Caco-2 (cell line): Measurements from ENCODE around the gene MYBPC3. TPM values are rescaled to one million over a fixed set of nuclear protein-coding genes. Genes with fewer than 3 reads are reported as not detected.
"Not testable (repeated sequence)": the region's sequence is repeated elsewhere in the genome, so short reads cannot be mapped to it uniquely, and the experiment has no call there.

ENCODE experiments used
- BruUV-seq: library from RNA; stranded (reverse); fragments of 400-500 nt; replicated peaks from 2 replicates; lab custom pipeline; 2021; lab: Mats Ljungman, UMichigan
- CTCF ChIA-PET: fragments of 300-600 bp; sonication (Branson Sonifier 250); formaldehyde crosslinking; loops from one replicate; lab custom pipeline; 2022; ENCODE audit warnings: antibody characterized with exemption; lab: Charles Lee
- POLR2A ChIA-PET: fragments of 300-600 bp; sonication (Branson Sonifier 250); formaldehyde crosslinking; loops from one replicate; lab custom pipeline; 2022; ENCODE audit warnings: antibody characterized with exemption; lab: Charles Lee
- DNase-seq, 2 experiments: peaks; one replicate each; pipeline versions ENCODE4 v3.0.0 to v3.0.0-alpha.2; 2020 to 2022
- H3K27me3 ChIP-seq: replicated peaks from 2 replicates; pipeline ENCODE4 v1.6.0; 2011; ENCODE audit warnings: low read length; ENCODE audit not compliant: control insufficient read depth, insufficient read depth
- H3K36me3 ChIP-seq: 2 replicates; pipeline ENCODE4 v1.5.1; 2011; ENCODE audit warnings: low read length; ENCODE audit not compliant: control insufficient read depth, insufficient read depth
- H3K4me1 ChIP-seq: fragments of 250-450 bp; sonication (Bioruptor Pico); 2 replicates; pipeline ENCODE4 v1.5.1; 2020; ENCODE audit warnings: mild to moderate bottlenecking
- H3K4me3 ChIP-seq: 2 replicates; pipeline ENCODE4 v1.5.1; 2011; ENCODE audit warnings: low read depth, mild to moderate bottlenecking, control low read depth, low read length
- H3K9me3 ChIP-seq: fragments of 250-450 bp; sonication (Bioruptor Pico); 2 replicates; pipeline ENCODE4 v1.5.1; 2020; ENCODE audit warnings: mild to moderate bottlenecking, moderate library complexity
- H3K27ac Mint-ChIP-seq: one replicate; pipeline ENCODE4 v1.8.0; 2022; ENCODE audit warnings: mixed read lengths; ENCODE audit not compliant: unreplicated experiment
- H3K27me3 Mint-ChIP-seq: one replicate; pipeline ENCODE4 v1.8.0; 2022; ENCODE audit warnings: mixed read lengths; ENCODE audit not compliant: insufficient read depth, unreplicated experiment
- H3K36me3 Mint-ChIP-seq: one replicate; pipeline ENCODE4 v1.8.0; 2022; ENCODE audit warnings: mild to moderate bottlenecking, mixed read lengths; ENCODE audit not compliant: insufficient read depth, unreplicated experiment
- H3K4me1 Mint-ChIP-seq: one replicate; pipeline ENCODE4 v1.8.0; 2022; ENCODE audit warnings: low read depth, mixed read lengths; ENCODE audit not compliant: unreplicated experiment
- H3K4me3 Mint-ChIP-seq: one replicate; pipeline ENCODE4 v1.8.0; 2022; ENCODE audit warnings: mild to moderate bottlenecking, moderate library complexity, mixed read lengths; ENCODE audit not compliant: unreplicated experiment
- H3K9me3 Mint-ChIP-seq: one replicate; pipeline ENCODE4 v1.8.0; 2022; ENCODE audit warnings: mixed read lengths; ENCODE audit not compliant: unreplicated experiment
- CTCF ChIP-seq, 2 experiments: fragments of 200-600 bp in 1 of 2; IDR thresholded peaks; 1 replicate in 1 of 2; 2 replicates in 1 of 2; pipeline versions ENCODE4 v1.5.1 to v1.8.0; 2011 to 2022; ENCODE audit warnings: antibody characterized with exemption in 1 of 2, control low read depth in 1 of 2, inconsistent platforms in 1 of 2, low read depth in 1 of 2, low read length in 1 of 2, mild to moderate bottlenecking in 1 of 2, moderate library complexity in 1 of 2; ENCODE audit not compliant: insufficient read depth in 1 of 2, severe bottlenecking in 1 of 2, unreplicated experiment in 1 of 2
- intact Hi-C: fragments of 100-400 bp; cut with micrococcal nuclease; formaldehyde crosslinking; loops from one replicate; pipeline ENCODE4 v1.10.0; 2022; ENCODE audit not compliant: unreplicated experiment
- total RNA-seq: library from RNA; stranded (reverse); gene quantifications from 2 replicates; pipeline ENCODE4 v1.2.3, GENCODE V29; 2022

Gene MYBPC3
- total RNA-seq, 1 experiment from 2014 or later: not detected

- ChIA-PET CTCF (no interaction called here), POLR2A (no interaction called here)
- Histone ChIP-seq H3K4me3 (no peak overlapping the region), H3K4me1 (peaks cover 6% of the 10 kb centered on the region; the same call in 1 of the 2 replicates), H3K9me3 (no peaks in the 10 kb centered on the region), H3K27me3 (no peaks in the 10 kb centered on the region), H3K36me3 (no peaks in the 10 kb centered on the region)
- Mint-ChIP-seq H3K27me3 (no peaks in the 10 kb centered on the region), H3K27ac (no peak overlapping the region), H3K36me3 (no peaks in the 10 kb centered on the region), H3K9me3 (no peaks in the 10 kb centered on the region), H3K4me1 (peaks cover 10% of the 10 kb centered on the region), H3K4me3 (no peak overlapping the region)
- no TSS peak for BruUV-seq
- peak; percentile 36 to 59 for DNase-seq
- intact Hi-C loops: no loop called here
- no peak for TF ChIP-seq CTCF (IDR thresholded peaks at IDR 0.05; ENCODE audit: insufficient read depth in 1 of 2, low read depth in 1 of 2, low read length in 1 of 2, severe bottlenecking in 1 of 2, unreplicated experiment in 1 of 2)
Measured at GRCh38 chr11:47337229-47337924, 15.1 kb downstream of the MYBPC3 start.

- peaks cover 10% of the 10 kb centered on the region for H3K4me1 Mint-ChIP-seq
- ChIA-PET POLR2A (no interaction called here), CTCF (no interaction called here)
- no peak overlapping the region for H3K4me3 Mint-ChIP-seq
- no peaks in the 10 kb centered on the region for H3K9me3 Mint-ChIP-seq
- no peaks in the 10 kb centered on the region for H3K9me3 ChIP-seq
- no peak for DNase-seq
- no peak for TF ChIP-seq CTCF (IDR thresholded peaks at IDR 0.05; ENCODE audit: insufficient read depth in 1 of 2, low read depth in 1 of 2, low read length in 1 of 2, severe bottlenecking in 1 of 2, unreplicated experiment in 1 of 2)
- no peaks in the 10 kb centered on the region for H3K36me3 ChIP-seq
- intact Hi-C loops: no loop called here
- H3K4me3 ChIP-seq: no peak overlapping the region
- no peaks in the 10 kb centered on the region for H3K27me3 Mint-ChIP-seq
- H3K4me1 ChIP-seq: peaks cover 6% of the 10 kb centered on the region; the same call in 1 of the 2 replicates
- no peak overlapping the region for H3K27ac Mint-ChIP-seq
- BruUV-seq: no TSS peak
- no peaks in the 10 kb centered on the region for H3K27me3 ChIP-seq
- H3K36me3 Mint-ChIP-seq: no peaks in the 10 kb centered on the region
Measured at GRCh38 chr11:47336595-47336994, 15.9 kb downstream of the MYBPC3 start.

DNA sequence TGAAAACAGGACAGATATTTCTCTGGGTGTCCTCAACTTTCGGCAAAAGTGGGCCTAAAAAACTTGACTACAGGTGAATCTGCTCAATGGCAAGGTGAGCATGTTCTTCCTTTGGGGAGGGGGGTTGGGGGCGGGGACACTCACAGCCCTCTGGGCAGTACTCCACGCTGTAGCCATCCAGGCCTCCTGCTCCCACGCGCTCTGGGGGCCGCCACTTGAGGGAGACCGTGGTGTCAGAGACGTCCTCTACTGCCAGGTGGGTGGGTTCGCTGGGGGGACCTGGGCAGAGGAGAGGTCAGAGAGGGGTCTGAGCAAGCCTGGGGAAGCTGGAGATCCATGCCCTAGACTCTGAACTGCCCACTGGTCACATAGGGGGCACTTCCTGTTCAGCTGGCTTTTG lies 16.8 kb downstream of the MYBPC3 start:
- no peak overlapping the region for H3K27ac Mint-ChIP-seq
- no peak for TF ChIP-seq CTCF (IDR thresholded peaks at IDR 0.05; ENCODE audit: insufficient read depth in 1 of 2, low read depth in 1 of 2, low read length in 1 of 2, severe bottlenecking in 1 of 2, unreplicated experiment in 1 of 2)
- Histone ChIP-seq H3K9me3 (no peaks in the 10 kb centered on the region), H3K27me3 (no peaks in the 10 kb centered on the region), H3K4me1 (peaks cover 6% of the 10 kb centered on the region; the same call in 1 of the 2 replicates), H3K36me3 (no peaks in the 10 kb centered on the region), H3K4me3 (no peak overlapping the region)
- H3K27me3 Mint-ChIP-seq: no peaks in the 10 kb centered on the region
- no peaks in the 10 kb centered on the region for H3K36me3 Mint-ChIP-seq
- no peaks in the 10 kb centered on the region for H3K9me3 Mint-ChIP-seq
- peaks cover 10% of the 10 kb centered on the region for H3K4me1 Mint-ChIP-seq
- intact Hi-C loops: no loop called here
- no TSS peak for BruUV-seq
- H3K4me3 Mint-ChIP-seq: no peak overlapping the region
- ChIA-PET CTCF (no interaction called here), POLR2A (no interaction called here)
- no peak for DNase-seq

DNA sequence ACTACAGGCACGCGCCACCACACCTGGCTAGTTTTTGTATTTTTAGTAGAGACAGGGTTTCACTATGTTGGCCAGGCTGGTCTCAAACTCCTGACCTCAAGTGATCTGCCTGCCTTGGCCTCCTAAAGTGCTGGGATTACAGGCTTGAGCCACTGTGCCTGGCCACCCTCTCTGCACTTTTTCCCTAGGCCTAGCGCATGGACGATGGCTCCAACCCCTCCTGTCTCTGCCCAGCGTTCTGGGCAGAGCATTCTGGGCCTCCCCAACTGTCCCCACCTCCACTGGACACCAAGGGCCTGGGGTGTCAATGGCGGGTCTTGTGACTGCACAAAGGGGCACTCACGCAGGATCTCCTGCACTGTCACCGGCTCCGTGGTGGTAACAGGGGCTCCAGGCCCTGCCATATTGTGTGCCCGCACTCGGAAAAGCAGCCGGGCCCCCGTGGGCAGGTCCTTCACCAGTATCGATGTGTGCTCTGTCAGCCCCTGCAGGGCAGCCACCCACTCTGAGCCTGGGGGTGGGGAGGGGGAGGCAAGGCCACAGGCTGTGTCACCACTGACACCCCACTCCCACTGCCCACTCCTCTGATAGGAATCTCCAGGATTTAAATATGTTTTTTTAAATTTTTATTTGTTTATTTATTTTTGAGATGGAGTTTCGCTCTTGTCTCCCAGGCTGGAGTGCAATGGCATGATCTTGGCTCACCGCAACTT lies 17.6 kb downstream of the MYBPC3 start:
- DNase-seq, H3K36me3 Mint-ChIP-seq, H3K9me3 Mint-ChIP-seq, H3K9me3 ChIP-seq, H3K27ac Mint-ChIP-seq, H3K4me3 ChIP-seq, H3K27me3 ChIP-seq, BruUV-seq, CTCF ChIA-PET, intact Hi-C loops, H3K4me1 Mint-ChIP-seq, H3K4me1 ChIP-seq, POLR2A ChIA-PET, H3K27me3 Mint-ChIP-seq, H3K4me3 Mint-ChIP-seq, H3K36me3 ChIP-seq: not testable (repeated sequence)
